H1 (cell line): ENCODE measurements around the gene LDLRAP1. TPM values are rescaled to one million over a fixed set of nuclear protein-coding genes. Genes with fewer than 3 reads are reported as not detected.

ENCODE experiments used
- CTCF ChIA-PET: fragments of 300-600 bp; sonication (Branson Sonifier 250); formaldehyde crosslinking; loops from one replicate; lab custom pipeline; 2021; ENCODE audit not compliant: partially characterized antibody; lab: Charles Lee
- POLR2A ChIA-PET: fragments of 300-600 bp; sonication (Branson Sonifier 250); formaldehyde crosslinking; loops from one replicate; lab custom pipeline; 2021; ENCODE audit warnings: inconsistent platforms; ENCODE audit not compliant: partially characterized antibody; lab: Charles Lee
- DNase-seq, 2 experiments: peaks; one replicate each; pipeline versions ENCODE4 v3.0.0 to v3.0.0-alpha.2; 2010 to 2022; ENCODE audit warnings: low spot score in 2 of 2, low read depth in 1 of 2, mixed read lengths in 1 of 2
- FAIRE-seq: peaks from 2 replicates; lab custom pipeline; 2011; peaks lifted over from hg19 to GRCh38; lab: Jason Lieb, UNC
- H2AFZ ChIP-seq: 2 replicates; pipeline ENCODE4 v1.8.1; 2012; ENCODE audit warnings: low read length, inconsistent platforms
- H2AK5ac ChIP-seq: 2 replicates; pipeline ENCODE4 v1.6.1; 2013; ENCODE audit warnings: low read depth, low read length
- H2BK120ac ChIP-seq: replicated peaks from 2 replicates; pipeline ENCODE3; 2013; ENCODE audit warnings: low read depth, low read length, inconsistent platforms
- H2BK12ac ChIP-seq: 2 replicates; pipeline ENCODE4 v1.6.1; 2013; ENCODE audit warnings: low read depth, low read length
- H2BK15ac ChIP-seq: 2 replicates; pipeline ENCODE4 v1.6.1; 2013; ENCODE audit warnings: low read length
- H2BK20ac ChIP-seq: 2 replicates; pipeline ENCODE4 v1.6.1; 2013; ENCODE audit warnings: low read length
- H2BK5ac ChIP-seq: 2 replicates; pipeline ENCODE4 v1.6.1; 2013; ENCODE audit warnings: low read depth, low read length
- H3K14ac ChIP-seq: 2 replicates; pipeline ENCODE4 v1.6.1; 2013; ENCODE audit warnings: inconsistent platforms; ENCODE audit not compliant: insufficient read length
- H3K18ac ChIP-seq: 2 replicates; pipeline ENCODE4 v1.6.1; 2013; ENCODE audit warnings: low read length; ENCODE audit errors: extremely low read depth
- H3K23ac ChIP-seq: 2 replicates; pipeline ENCODE4 v1.6.1; 2013; ENCODE audit warnings: inconsistent platforms; ENCODE audit not compliant: insufficient read length
- H3K23me2 ChIP-seq: 2 replicates; pipeline ENCODE4 v1.6.1; 2013; ENCODE audit warnings: low read depth, low read length
- H3K27ac ChIP-seq: 2 replicates; pipeline ENCODE4 v1.6.1; 2011; ENCODE audit warnings: low read depth, low read length, inconsistent platforms
- H3K27me3 ChIP-seq, 4 experiments: replicated peaks in 1 of 4; 1 replicate in 1 of 4; 2 replicates in 3 of 4; pipeline versions ENCODE4 v1.6.1 to v1.8.1; 2011 to 2013; ENCODE audit warnings: low read length in 3 of 4, mild to moderate bottlenecking in 3 of 4, inconsistent platforms in 2 of 4, mixed read lengths in 2 of 4, moderate library complexity in 1 of 4; ENCODE audit not compliant: control insufficient read depth in 3 of 4, insufficient read depth in 3 of 4; ENCODE audit errors: extremely low read depth in 1 of 4
- H3K36me3 ChIP-seq, 4 experiments: 2 replicates each; pipeline versions ENCODE4 v1.6.1 to v1.8.1; 2011 to 2013; ENCODE audit warnings: mild to moderate bottlenecking in 4 of 4, low read length in 3 of 4, moderate library complexity in 2 of 4, control low read depth in 1 of 4, inconsistent platforms in 1 of 4; ENCODE audit not compliant: insufficient read depth in 4 of 4, control insufficient read depth in 2 of 4
- H3K4ac ChIP-seq: replicated peaks from 2 replicates; pipeline ENCODE3; 2013; ENCODE audit warnings: low read length, low read depth, mixed read lengths, inconsistent platforms; ENCODE audit not compliant: insufficient read length
- H3K4me1 ChIP-seq, 4 experiments: replicated peaks in 1 of 4; 1 replicate in 1 of 4; 2 replicates in 3 of 4; pipeline versions ENCODE4 v1.6.1 to v1.8.1; 2011 to 2013; ENCODE audit warnings: low read length in 3 of 4, inconsistent platforms in 2 of 4, mixed read lengths in 1 of 4; ENCODE audit not compliant: insufficient read depth in 4 of 4, control insufficient read depth in 3 of 4
- H3K4me2 ChIP-seq, 2 experiments: 2 replicates each; pipeline versions ENCODE4 v1.6.1 to v1.8.1; 2011 to 2013; ENCODE audit warnings: low read depth in 2 of 2, low read length in 2 of 2, control low read depth in 1 of 2, inconsistent platforms in 1 of 2, mild to moderate bottlenecking in 1 of 2; ENCODE audit not compliant: insufficient read depth in 1 of 2
- H3K4me3 ChIP-seq, 4 experiments: fragments of 200-600, 300-600 bp in 1 of 4; sonication (generic), shearing (Covaris generic), sonication (Bioruptor Twin) in 1 of 4; 2 replicates each; pipeline versions ENCODE4 v1.5.1 to v1.8.1; 2011 to 2016; ENCODE audit warnings: low read length in 4 of 4, low read depth in 3 of 4, control low read depth in 2 of 4, inconsistent platforms in 2 of 4, mild to moderate bottlenecking in 2 of 4, mixed read lengths in 1 of 4, moderate library complexity in 1 of 4; ENCODE audit not compliant: insufficient read depth in 2 of 4; ENCODE audit errors: extremely low read depth in 1 of 4
- H3K56ac ChIP-seq: replicated peaks from 2 replicates; pipeline ENCODE3; 2013; ENCODE audit warnings: low read depth, mild to moderate bottlenecking, mixed read lengths, low read length, inconsistent platforms; ENCODE audit not compliant: insufficient read length
- H3K79me1 ChIP-seq: 2 replicates; pipeline ENCODE4 v1.6.1; 2013; ENCODE audit warnings: low read depth, low read length, control low read depth
- H3K79me2 ChIP-seq, 2 experiments: 2 replicates each; pipeline versions ENCODE4 v1.6.1 to v1.8.1; 2012 to 2013; ENCODE audit warnings: low read length in 2 of 2, mild to moderate bottlenecking in 2 of 2, inconsistent platforms in 1 of 2; ENCODE audit not compliant: insufficient read depth in 2 of 2, control insufficient read depth in 1 of 2
- H3K9ac ChIP-seq, 4 experiments: replicated peaks in 1 of 4; 1 replicate in 1 of 4; 2 replicates in 3 of 4; pipeline versions ENCODE4 v1.6.1 to v1.8.1; 2011 to 2013; ENCODE audit warnings: low read depth in 3 of 4, low read length in 3 of 4, control low read depth in 2 of 4, mild to moderate bottlenecking in 2 of 4, moderate library complexity in 2 of 4, inconsistent platforms in 1 of 4; ENCODE audit errors: extremely low read depth in 1 of 4
- H3K9me3 ChIP-seq, 2 experiments: 2 replicates each; pipeline versions ENCODE4 v1.6.1 to v1.8.1; 2012 to 2013; ENCODE audit warnings: mild to moderate bottlenecking in 2 of 2, moderate library complexity in 2 of 2, control low read depth in 1 of 2, inconsistent platforms in 1 of 2, low read depth in 1 of 2, low read length in 1 of 2, mixed read lengths in 1 of 2; ENCODE audit not compliant: insufficient read depth in 2 of 2
- H4K20me1 ChIP-seq, 2 experiments: replicated peaks in 1 of 2; 2 replicates each; pipeline versions ENCODE3 to v1.8.1; 2011 to 2013; ENCODE audit warnings: inconsistent platforms in 2 of 2, low read length in 2 of 2, mild to moderate bottlenecking in 1 of 2; ENCODE audit not compliant: insufficient read depth in 2 of 2, control insufficient read depth in 1 of 2
- H4K5ac ChIP-seq: 2 replicates; pipeline ENCODE4 v1.6.1; 2013; ENCODE audit warnings: low read length, low read depth, mixed read lengths, inconsistent platforms; ENCODE audit not compliant: insufficient read length
- H4K8ac ChIP-seq: 2 replicates; pipeline ENCODE4 v1.8.0; 2013; ENCODE audit warnings: mild to moderate bottlenecking, moderate library complexity, low read length, inconsistent platforms; ENCODE audit not compliant: insufficient read depth; ENCODE audit errors: extremely low read depth
- H4K91ac ChIP-seq: replicated peaks from 2 replicates; pipeline ENCODE3; 2013; ENCODE audit warnings: low read length, mixed read lengths, inconsistent platforms; ENCODE audit not compliant: insufficient read length
- CEBPB ChIP-seq: IDR thresholded peaks from 2 replicates; pipeline ENCODE4 v1.6.1; 2012; ENCODE audit warnings: low read depth, low read length
- JUND ChIP-seq: IDR thresholded peaks from 2 replicates; pipeline ENCODE4 v1.6.1; 2011; ENCODE audit warnings: mild to moderate bottlenecking, improper control_type of control experiment, low read length
- WGBS, 2 experiments: shearing (Covaris generic) in 1 of 2; methylation state at CpG; one replicate each; pipeline versions ENCODE4 v1.1.6 to v1.1.7; 2013 to 2015; ENCODE audit warnings: low lambda C conversion rate in 2 of 2, mixed read lengths in 2 of 2, inconsistent platforms in 1 of 2, low coverage in 1 of 2, missing lambda C conversion rate in 1 of 2; ENCODE audit not compliant: insufficient replicate concordance in 2 of 2, insufficient coverage in 1 of 2, insufficient read length in 1 of 2; ENCODE audit errors: extremely low coverage in 1 of 2, missing lambda C conversion rate in 1 of 2; 5-methylcytosine and 5-hydroxymethylcytosine counted together
- polyA plus RNA-seq, 7 experiments: library from polyadenylated mRNA; depleted of rRNA in 3 of 7; stranded (reverse) in 5 of 7; unstranded in 2 of 7; fragments of >200 nt in 5 of 7; fragments of 200-250 nt in 2 of 7; gene quantifications; 1 replicate in 5 of 7; 2 replicates in 1 of 7; 4 replicates in 1 of 7; pipeline versions ENCODE4 v1.2.1 to v1.2.3, GENCODE V29; 2011 to 2013; ENCODE audit warnings: missing spikeins in 2 of 7, mixed read lengths in 2 of 7
- total RNA-seq: library from RNA; stranded (reverse); fragmentation: NEBNext Ultra II Directional; extraction: Animal tissue kit (Norgen Biotek cat#: 25700); gene quantifications from 2 replicates; pipeline ENCODE4 v1.2.1, GENCODE V29; 2021

Gene LDLRAP1
- total and polyA plus RNA-seq, 2 of the 8 experiments (the other 6 are each of a cell fraction or from before 2014, with no cell fraction given), result 12.8 to 13.2 TPM

GRCh38 chr1:25573591-25573930 lies 30.2 kb downstream of the LDLRAP1 start:
- no peaks in the 10 kb centered on the region for H3K79me2 ChIP-seq
- no peak overlapping the region for H3K4me3 ChIP-seq
- H4K5ac ChIP-seq, result no peak overlapping the region
- no peaks in the 10 kb centered on the region for H3K36me3 ChIP-seq
- no peak overlapping the region for H3K27ac ChIP-seq
- CTCF ChIA-PET, result interaction anchor here (0.6 to 5.5 kb wide), 41 partner anchors 9 to 463 kb away, joined by 3 to 92 read pairs (median 5); partner anchors contain the start of genes LDLRAP1 and SELENON
- no peak overlapping the region for H3K9ac ChIP-seq
- 0 out of 2 replicates have a peak overlapping the region, but pooled peaks have one; percentile 72 for H2BK15ac ChIP-seq
- H3K23ac ChIP-seq, result no peak overlapping the region
- no peak for DNase-seq
- H3K79me1 ChIP-seq, result no peaks in the 10 kb centered on the region
- H3K4me1 ChIP-seq, result peaks cover 0 to 30% (median 16%) of the 10 kb centered on the region in 4 experiments; a peak in 6 of 7 replicates
- peak overlapping the region; percentile 83; the same call in 1 of the 2 replicates for H4K8ac ChIP-seq
- no peak for TF ChIP-seq JUND
- peak; percentile 41; the same call in 1 of the 2 replicates for TF ChIP-seq CEBPB
- peak overlapping the region; percentile 39; the same call in 1 of the 2 replicates for H2BK12ac ChIP-seq
- H2BK20ac ChIP-seq, result no peak overlapping the region
- H2AFZ ChIP-seq, result no peak overlapping the region
- H3K18ac ChIP-seq, result no peak overlapping the region; the same call in none of the 2 replicates
- H3K4me2 ChIP-seq, result no peak overlapping the region
- H2AK5ac ChIP-seq, result no peak overlapping the region
- H4K91ac ChIP-seq, result peak overlapping the region; percentile 46
- no peak overlapping the region for H3K14ac ChIP-seq
- H3K9me3 ChIP-seq, result no peaks in the 10 kb centered on the region
- WGBS, 2 experiments, result 86% methylated on average over 9 of the region's 9 CpGs; no CpG with 5 or more reads in 1 of the 2 experiments
- H3K56ac ChIP-seq, result no peak overlapping the region
- H2BK120ac ChIP-seq, result no peak overlapping the region
- peaks cover 0 to 4% of the 10 kb centered on the region in 2 experiments for H4K20me1 ChIP-seq
- POLR2A ChIA-PET, result interaction anchor here (2.0 kb wide), 1 partner anchor 225 kb away, joined by 6 read pairs; no protein-coding TSS in a partner anchor
- no peaks in the 10 kb centered on the region for H3K27me3 ChIP-seq
- no peak overlapping the region for H2BK5ac ChIP-seq
- FAIRE-seq, result no peak
- no peaks in the 10 kb centered on the region for H3K23me2 ChIP-seq
- H3K4ac ChIP-seq, result peak overlapping the region; percentile 59
